WTC11 (cell line): ENCODE measurements around the gene ZNF362. TPM values are rescaled to one million over a fixed set of nuclear protein-coding genes. Genes with fewer than 3 reads are reported as not detected.

Experiments used
- ATAC-seq: fragments of 200-7000 bp; cut with Tn5 transposase; 2 replicates; pipeline ENCODE4 v1.10.0; 2021; ENCODE audit warnings: mild to moderate bottlenecking, moderate library complexity
- CTCF ChIA-PET: fragments of 300-600 bp; sonication (Branson Sonifier 250); formaldehyde crosslinking; loops from one replicate; lab custom pipeline; 2021; ENCODE audit warnings: antibody characterized with exemption; lab: Charles Lee
- POLR2A ChIA-PET: fragments of 350-600 bp; sonication (Branson Sonifier 250); formaldehyde crosslinking; loops from one replicate; lab custom pipeline; 2021; ENCODE audit warnings: antibody characterized with exemption; lab: Charles Lee
- DNase-seq: peaks from one replicate; pipeline ENCODE4 v3.0.0; 2021; ENCODE audit warnings: low spot score
- H3K27ac Mint-ChIP-seq: 2 replicates; pipeline ENCODE4 v1.8.0; 2021; ENCODE audit warnings: mixed read lengths
- H3K27me3 Mint-ChIP-seq: 2 replicates; pipeline ENCODE4 v1.8.0; 2021; ENCODE audit warnings: low read depth, mild to moderate bottlenecking, moderate library complexity, mixed read lengths
- H3K36me3 Mint-ChIP-seq: 2 replicates; pipeline ENCODE4 v1.8.0; 2021; ENCODE audit warnings: mixed read lengths
- H3K4me1 Mint-ChIP-seq: 2 replicates; pipeline ENCODE4 v1.8.0; 2022; ENCODE audit warnings: mixed read lengths
- H3K4me3 Mint-ChIP-seq: 2 replicates; pipeline ENCODE4 v1.8.0; 2021; ENCODE audit warnings: mild to moderate bottlenecking, moderate library complexity, mixed read lengths
- H3K9me3 Mint-ChIP-seq: 2 replicates; pipeline ENCODE4 v1.8.0; 2021; ENCODE audit warnings: mixed read lengths
- AR ChIP-seq: fragments of 250-450 bp; sonication (Bioruptor Pico); IDR thresholded peaks from 2 replicates; pipeline ENCODE4 v1.9.0; 2021; ENCODE audit warnings: mild to moderate bottlenecking
- ARID4B ChIP-seq: sonication (generic); formaldehyde crosslinking; IDR thresholded peaks from 2 replicates; pipeline ENCODE4 v1.8.0; 2023; ENCODE audit warnings: missing genetic modification reagents, mild to moderate bottlenecking, borderline replicate concordance
- CTCF ChIP-seq: fragments of 200-600 bp; IDR thresholded peaks from 2 replicates; pipeline ENCODE4 v1.8.0; 2022; ENCODE audit warnings: antibody characterized with exemption
- E2F5 ChIP-seq: sonication (generic); formaldehyde crosslinking; IDR thresholded peaks from 2 replicates; pipeline ENCODE4 v1.8.1; 2022; ENCODE audit warnings: mild to moderate bottlenecking, moderate library complexity, missing genetic modification reagents
- IRF2 ChIP-seq: sonication (generic); formaldehyde crosslinking; IDR thresholded peaks from 2 replicates; pipeline ENCODE4 v1.8.0; 2022; ENCODE audit warnings: low read depth, missing genetic modification reagents, borderline replicate concordance
- JAZF1 ChIP-seq: fragments of 250-450 bp; sonication (Bioruptor Pico); IDR thresholded peaks from 2 replicates; pipeline ENCODE4 v1.9.0; 2021; ENCODE audit warnings: moderate library complexity, mild to moderate bottlenecking, inconsistent platforms
- JUN ChIP-seq: sonication (generic); formaldehyde crosslinking; IDR thresholded peaks from 2 replicates; pipeline ENCODE4 v1.8.0; 2023; ENCODE audit warnings: mild to moderate bottlenecking, missing genetic modification reagents
- MYBL2 ChIP-seq: sonication (generic); formaldehyde crosslinking; IDR thresholded peaks from 2 replicates; pipeline ENCODE4 v1.8.1; 2023; ENCODE audit warnings: mild to moderate bottlenecking, moderate library complexity, missing genetic modification reagents
- PREB ChIP-seq: sonication (generic); formaldehyde crosslinking; IDR thresholded peaks from 2 replicates; pipeline ENCODE4 v1.8.1; 2022; ENCODE audit warnings: mild to moderate bottlenecking, missing genetic modification reagents, moderate library complexity, borderline replicate concordance
- TEAD1 ChIP-seq: sonication (generic); formaldehyde crosslinking; IDR thresholded peaks from 2 replicates; pipeline ENCODE4 v1.8.0; 2022; ENCODE audit warnings: mild to moderate bottlenecking, missing genetic modification reagents
- ZNF396 ChIP-seq: fragments of 250-450 bp; sonication (Bioruptor Pico); IDR thresholded peaks from 2 replicates; pipeline ENCODE4 v1.8.0; 2021; ENCODE audit warnings: mild to moderate bottlenecking, moderate library complexity, borderline replicate concordance
- ZNF532 ChIP-seq: fragments of 250-450 bp; sonication (Bioruptor Pico); IDR thresholded peaks from 2 replicates; pipeline ENCODE4 v1.9.0; 2021; ENCODE audit warnings: mild to moderate bottlenecking, borderline replicate concordance
- total RNA-seq: library from RNA; stranded (reverse); gene quantifications from 3 replicates; pipeline ENCODE4 v1.2.3, GENCODE V29; 2021
- TF ChIP-seq, protein P1 (sequence below): sonication (generic); formaldehyde crosslinking; IDR thresholded peaks from 2 replicates; pipeline ENCODE4 v1.8.0; 2022; ENCODE audit warnings: mild to moderate bottlenecking, missing genetic modification reagents
- TF ChIP-seq, protein P2 (sequence below): sonication (generic); formaldehyde crosslinking; conservative IDR thresholded peaks from 2 replicates; pipeline ENCODE4 v1.8.1; 2022; ENCODE audit warnings: mild to moderate bottlenecking, missing genetic modification reagents
- TF ChIP-seq, protein P3 (sequence below): sonication (generic); formaldehyde crosslinking; IDR thresholded peaks from 2 replicates; pipeline ENCODE4 v1.8.0; 2023; ENCODE audit warnings: missing genetic modification reagents

ZNF362 gene
- total RNA-seq, 1 experiment from 2014 or later: 24.2 TPM

GRCh38 chr1:33248244-33248643, 8.0 kb upstream of the ZNF362 start (continued):
- no peak for TF ChIP-seq IRF2 (CRISPR knock-in tag)
- TF ChIP-seq MYBL2 (CRISPR knock-in tag): no peak
- no peak for TF ChIP-seq E2F5 (CRISPR knock-in tag)
- TF ChIP-seq, protein P1, sequence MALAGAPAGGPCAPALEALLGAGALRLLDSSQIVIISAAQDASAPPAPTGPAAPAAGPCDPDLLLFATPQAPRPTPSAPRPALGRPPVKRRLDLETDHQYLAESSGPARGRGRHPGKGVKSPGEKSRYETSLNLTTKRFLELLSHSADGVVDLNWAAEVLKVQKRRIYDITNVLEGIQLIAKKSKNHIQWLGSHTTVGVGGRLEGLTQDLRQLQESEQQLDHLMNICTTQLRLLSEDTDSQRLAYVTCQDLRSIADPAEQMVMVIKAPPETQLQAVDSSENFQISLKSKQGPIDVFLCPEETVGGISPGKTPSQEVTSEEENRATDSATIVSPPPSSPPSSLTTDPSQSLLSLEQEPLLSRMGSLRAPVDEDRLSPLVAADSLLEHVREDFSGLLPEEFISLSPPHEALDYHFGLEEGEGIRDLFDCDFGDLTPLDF (CRISPR knock-in tag): no peak
- TF ChIP-seq JAZF1 (CRISPR knock-in tag): no peak
- no peak for TF ChIP-seq PREB (CRISPR knock-in tag)
- TF ChIP-seq, protein P2, sequence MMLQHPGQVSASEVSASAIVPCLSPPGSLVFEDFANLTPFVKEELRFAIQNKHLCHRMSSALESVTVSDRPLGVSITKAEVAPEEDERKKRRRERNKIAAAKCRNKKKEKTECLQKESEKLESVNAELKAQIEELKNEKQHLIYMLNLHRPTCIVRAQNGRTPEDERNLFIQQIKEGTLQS (CRISPR knock-in tag): no peak
- TF ChIP-seq AR (CRISPR knock-in tag): no peak

DNA sequence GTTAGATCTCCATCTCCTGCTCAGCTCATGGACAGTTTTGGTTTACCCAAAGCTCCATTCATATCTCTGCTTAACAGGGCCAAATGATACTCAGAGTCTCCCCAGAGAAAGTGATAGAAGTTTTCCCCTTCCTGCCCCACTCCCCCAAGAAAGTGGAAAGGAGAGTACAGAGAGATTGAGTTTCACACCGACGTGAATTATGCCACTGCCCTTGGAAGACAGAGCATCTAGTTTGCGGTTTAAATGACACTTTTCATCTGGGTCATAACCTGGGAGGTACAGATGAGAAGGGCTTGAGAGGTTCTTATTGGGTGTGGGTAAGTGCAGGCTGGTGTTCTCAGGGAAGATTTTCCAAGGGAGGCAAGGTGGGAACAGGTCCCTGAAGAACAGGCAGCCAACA, 6.9 kb upstream of the ZNF362 start:
- H3K9me3 Mint-ChIP-seq: peaks cover 3% of the 10 kb centered on the region; the same call in 1 of the 2 replicates
- DNase-seq: no peak
- ChIA-PET POLR2A (no interaction called here), CTCF (interaction anchor here (1.0 to 2.2 kb wide), 3 partner anchors 46 to 122 kb away, joined by 3 to 7 read pairs (median 3); no protein-coding TSS in a partner anchor)
- H3K4me3 Mint-ChIP-seq: no peak overlapping the region
- no peak for ATAC-seq
- H3K36me3 Mint-ChIP-seq: no peaks in the 10 kb centered on the region
- peaks cover 62% of the 10 kb centered on the region for H3K27me3 Mint-ChIP-seq
- no peak overlapping the region for H3K27ac Mint-ChIP-seq
- peaks cover 30% of the 10 kb centered on the region for H3K4me1 Mint-ChIP-seq
- no peak for TF ChIP-seq MYBL2 (CRISPR knock-in tag)
- TF ChIP-seq, protein P3, sequence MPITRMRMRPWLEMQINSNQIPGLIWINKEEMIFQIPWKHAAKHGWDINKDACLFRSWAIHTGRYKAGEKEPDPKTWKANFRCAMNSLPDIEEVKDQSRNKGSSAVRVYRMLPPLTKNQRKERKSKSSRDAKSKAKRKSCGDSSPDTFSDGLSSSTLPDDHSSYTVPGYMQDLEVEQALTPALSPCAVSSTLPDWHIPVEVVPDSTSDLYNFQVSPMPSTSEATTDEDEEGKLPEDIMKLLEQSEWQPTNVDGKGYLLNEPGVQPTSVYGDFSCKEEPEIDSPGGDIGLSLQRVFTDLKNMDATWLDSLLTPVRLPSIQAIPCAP (CRISPR knock-in tag): no peak
- TF ChIP-seq ZNF396: no peak
- no peak for TF ChIP-seq ARID4B
- no peak for TF ChIP-seq ZNF532 (CRISPR knock-in tag)
- no peak for TF ChIP-seq TEAD1 (CRISPR knock-in tag)
- no peak for TF ChIP-seq JUN (CRISPR knock-in tag)
- TF ChIP-seq CTCF: no peak
